Stimulated activated CD4-positive, alpha-beta T cell treated with anti-CD3 and anti-CD28 coated beads, TNF-alpha, amount 100 ng/mL, for 24 hours (primary cell): ENCODE data around the gene AREL1.
A peak's percentile ranks its signal among the peaks of the same experiment; 100 is the strongest.

ENCODE experiments used
- DNase-seq, 3 experiments: peaks; one replicate each; pipeline ENCODE4 v3.0.0-alpha.2; 2020; ENCODE audit warnings: low read depth in 3 of 3

The AREL1 gene

DNA sequence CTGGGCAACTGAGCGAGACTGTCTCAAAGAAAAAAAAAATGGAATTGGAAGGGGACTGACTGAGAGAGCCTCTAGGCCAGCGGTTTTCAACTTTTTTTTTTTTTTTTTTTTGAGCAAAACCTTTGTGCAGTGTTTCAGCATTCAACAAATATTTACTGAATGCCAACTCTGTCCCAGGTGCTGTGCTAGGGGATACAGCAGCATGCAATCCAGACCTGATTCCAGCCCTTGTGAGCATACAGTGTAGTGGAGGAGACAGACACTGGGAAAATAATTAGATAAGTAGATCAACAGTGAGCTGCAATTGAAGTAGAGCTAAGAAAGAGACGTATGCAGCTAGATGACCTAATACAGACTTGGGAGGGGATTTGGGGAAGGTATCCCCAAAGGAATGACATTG is 77.0 kb downstream of the AREL1 start:
- DNase-seq = no peak

GRCh38 chr14:74634964-74635363 is 77.9 kb downstream of the AREL1 start:
- no peak for DNase-seq

- no peak for DNase-seq
Observed at GRCh38 chr14:74634481-74634880, 78.4 kb downstream of the AREL1 start.

- DNase-seq = no peak
Observed at GRCh38 chr14:74630881-74631690, 81.8 kb downstream of the AREL1 start.

DNA sequence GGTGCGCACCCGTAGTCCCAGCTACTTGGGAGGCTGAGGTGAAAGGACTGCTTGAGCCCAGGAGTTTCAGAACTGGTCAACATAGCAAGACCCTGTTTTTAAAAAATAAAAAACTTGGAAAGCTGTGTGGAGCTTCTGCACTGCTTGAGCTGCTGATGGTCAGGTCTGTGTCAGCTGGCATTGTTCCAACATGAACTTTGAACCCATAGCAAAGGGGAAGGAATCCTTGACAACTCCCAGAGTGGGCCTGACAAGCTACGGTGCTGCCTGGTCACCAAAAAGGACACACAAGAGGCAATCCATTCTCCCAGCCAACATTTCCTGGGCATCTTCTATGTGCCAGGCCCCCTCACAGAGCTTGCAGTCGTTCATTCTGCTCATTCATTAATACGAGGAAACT is 84.5 kb downstream of the AREL1 start:
- no peak for DNase-seq

GRCh38 chr14:74627076-74627475 is 85.8 kb downstream of the AREL1 start:
- no peak for DNase-seq

- DNase-seq = no peak
Observed at GRCh38 chr14:74622257-74622656, 90.6 kb downstream of the AREL1 start.

DNA sequence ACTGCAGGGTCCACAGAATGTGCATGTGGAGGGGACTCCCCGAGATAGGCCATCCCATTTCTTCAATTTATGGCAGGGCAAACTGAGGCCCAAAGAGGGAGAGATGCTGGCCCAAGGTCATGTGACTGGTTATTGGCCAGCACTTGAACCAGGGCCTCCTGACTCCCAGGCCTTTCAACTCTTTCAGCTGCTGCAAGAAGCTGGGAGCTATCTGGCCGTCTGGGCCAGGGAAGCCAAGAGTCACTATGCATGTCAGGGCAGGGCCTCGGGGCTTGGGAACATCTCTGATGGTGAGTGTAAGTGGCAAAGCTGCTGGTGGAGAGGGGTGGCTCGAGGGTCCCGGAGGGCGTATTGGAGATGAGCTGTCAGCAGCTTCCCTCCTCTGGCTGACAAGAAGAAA is 91.3 kb downstream of the AREL1 start:
- no peak for DNase-seq

DNA sequence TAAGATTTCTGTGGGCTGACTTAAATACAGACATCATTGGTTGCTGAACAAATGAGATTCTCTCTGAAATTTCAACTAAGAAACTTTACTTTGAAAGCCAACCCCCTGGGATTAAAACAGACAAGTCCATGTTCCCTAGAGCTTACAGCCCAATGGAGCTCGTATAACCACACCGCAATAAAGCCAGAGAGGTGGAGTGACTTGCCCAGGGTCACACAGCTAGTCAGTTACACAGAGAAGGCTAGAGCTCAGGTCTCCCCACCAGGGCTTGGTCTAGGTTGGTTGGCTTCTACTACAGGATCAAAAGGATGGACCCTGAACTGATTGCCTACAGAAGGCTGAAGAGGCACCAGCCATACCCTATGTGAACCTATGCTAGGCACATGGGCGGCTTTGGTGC is 92.0 kb downstream of the AREL1 start:
- no peak for DNase-seq

DNA sequence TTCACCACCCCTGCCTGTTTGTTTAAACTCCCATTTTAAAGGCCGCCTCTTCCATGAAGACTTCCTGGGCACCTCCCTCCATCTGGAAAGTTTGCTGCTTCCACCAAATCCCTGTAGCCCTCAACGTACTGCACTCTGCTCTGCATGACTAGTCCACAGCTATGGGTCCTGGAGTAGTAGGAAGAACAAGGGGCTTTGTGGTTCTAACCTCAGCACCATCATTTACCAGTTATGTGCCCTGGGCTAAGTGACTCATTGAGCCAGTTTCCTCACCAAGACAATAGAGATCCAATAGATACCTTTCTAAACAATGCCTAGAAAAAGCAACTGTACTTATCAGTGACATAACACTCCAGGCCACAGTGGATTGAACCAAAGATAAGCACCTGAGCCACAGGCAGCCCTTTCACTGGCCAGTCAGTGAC is 92.4 kb downstream of the AREL1 start:
- DNase-seq = peak in 1 of 3 experiments; percentile 19

DNA sequence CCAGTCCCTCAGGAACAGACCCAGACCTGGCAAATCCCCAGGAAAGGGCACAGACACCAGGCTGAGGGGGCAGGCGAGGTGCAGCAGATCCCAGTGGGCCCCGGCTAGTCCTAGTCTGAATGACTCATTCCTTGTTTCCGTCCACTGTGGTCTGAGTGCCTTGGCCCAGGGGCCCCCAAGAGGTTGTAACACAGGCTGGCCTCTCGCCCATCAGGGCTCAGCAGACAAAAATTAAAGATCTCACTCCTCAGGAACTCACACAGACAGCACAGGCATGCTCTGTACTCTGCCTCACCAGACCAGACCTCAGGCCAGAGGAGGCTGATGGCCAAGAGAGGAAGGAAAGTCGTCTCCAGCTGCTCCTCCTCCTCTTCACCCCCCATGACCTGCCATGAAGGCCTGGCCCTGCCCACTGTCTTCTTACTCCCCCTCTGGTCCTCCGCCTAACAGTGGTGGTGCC is 93.2 kb downstream of the AREL1 start:
- no peak for DNase-seq

DNA sequence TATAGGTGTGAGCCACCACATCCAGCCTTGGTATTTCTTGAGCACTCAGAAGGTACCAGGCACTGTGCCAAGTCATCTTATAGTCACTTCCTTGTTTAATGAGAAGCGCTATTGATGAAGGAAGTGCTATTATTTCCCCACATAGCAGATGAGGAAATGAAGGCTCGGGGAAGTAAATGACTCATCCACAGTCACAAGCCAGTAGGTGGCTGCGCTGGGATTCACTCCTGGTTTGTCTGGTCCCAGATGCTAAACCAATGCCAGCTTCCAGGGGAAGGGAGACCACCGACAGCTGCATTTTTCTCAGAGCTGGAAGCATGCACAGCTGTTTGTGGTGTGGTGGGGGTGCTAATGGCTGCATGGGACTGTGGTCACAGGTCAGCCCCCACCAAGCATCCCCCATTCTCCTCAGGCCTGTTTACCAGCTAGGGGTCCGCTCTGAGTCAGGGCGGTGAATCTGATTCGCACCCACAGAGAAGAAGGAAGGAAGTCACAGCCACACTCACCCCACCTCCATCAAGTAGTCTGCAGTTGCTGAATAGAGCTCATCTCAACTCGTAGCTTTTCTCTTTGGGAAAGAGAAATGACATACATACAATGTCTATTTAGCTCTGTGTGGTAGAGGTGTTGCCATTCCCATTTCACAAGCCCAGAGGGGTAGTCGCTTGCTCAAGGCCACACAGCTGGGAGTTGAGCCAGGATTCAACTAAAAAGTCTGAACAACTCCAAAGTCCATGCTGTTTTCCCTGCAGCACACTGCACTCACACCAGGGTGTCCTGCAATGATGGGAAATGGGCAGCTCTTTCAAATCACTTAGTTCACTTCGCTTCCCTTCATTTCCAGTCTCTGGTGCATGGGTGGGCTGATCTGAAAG is 94.6 kb downstream of the AREL1 start:
- DNase-seq = peak; percentile 27 to 44 (median 40)

GRCh38 chr14:74616996-74617700 is 95.7 kb downstream of the AREL1 start:
- DNase-seq = no peak

DNA sequence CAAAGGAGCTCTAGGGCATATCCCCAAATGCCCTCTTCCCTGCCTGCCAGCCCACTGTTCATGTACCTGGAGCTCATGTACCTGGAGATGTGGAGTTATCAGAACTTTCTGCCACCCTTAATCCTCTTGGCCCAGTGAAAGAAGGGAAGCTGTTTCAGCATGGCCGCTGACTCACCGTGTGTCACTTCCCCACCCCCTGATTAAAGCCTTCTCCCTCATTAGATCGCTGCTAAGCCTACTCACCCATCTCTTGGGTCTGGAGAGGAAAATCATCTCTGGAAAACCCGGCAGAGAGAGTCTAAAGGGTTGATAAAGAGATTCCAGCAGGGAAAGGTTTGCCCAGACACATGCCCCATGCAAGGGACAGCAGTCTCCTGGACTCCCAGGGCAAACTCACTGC is 96.4 kb downstream of the AREL1 start:
- DNase-seq = peak in 1 of 3 experiments; percentile 30

GRCh38 chr14:74615735-74616134 is 97.1 kb downstream of the AREL1 start:
- no peak for DNase-seq

DNA sequence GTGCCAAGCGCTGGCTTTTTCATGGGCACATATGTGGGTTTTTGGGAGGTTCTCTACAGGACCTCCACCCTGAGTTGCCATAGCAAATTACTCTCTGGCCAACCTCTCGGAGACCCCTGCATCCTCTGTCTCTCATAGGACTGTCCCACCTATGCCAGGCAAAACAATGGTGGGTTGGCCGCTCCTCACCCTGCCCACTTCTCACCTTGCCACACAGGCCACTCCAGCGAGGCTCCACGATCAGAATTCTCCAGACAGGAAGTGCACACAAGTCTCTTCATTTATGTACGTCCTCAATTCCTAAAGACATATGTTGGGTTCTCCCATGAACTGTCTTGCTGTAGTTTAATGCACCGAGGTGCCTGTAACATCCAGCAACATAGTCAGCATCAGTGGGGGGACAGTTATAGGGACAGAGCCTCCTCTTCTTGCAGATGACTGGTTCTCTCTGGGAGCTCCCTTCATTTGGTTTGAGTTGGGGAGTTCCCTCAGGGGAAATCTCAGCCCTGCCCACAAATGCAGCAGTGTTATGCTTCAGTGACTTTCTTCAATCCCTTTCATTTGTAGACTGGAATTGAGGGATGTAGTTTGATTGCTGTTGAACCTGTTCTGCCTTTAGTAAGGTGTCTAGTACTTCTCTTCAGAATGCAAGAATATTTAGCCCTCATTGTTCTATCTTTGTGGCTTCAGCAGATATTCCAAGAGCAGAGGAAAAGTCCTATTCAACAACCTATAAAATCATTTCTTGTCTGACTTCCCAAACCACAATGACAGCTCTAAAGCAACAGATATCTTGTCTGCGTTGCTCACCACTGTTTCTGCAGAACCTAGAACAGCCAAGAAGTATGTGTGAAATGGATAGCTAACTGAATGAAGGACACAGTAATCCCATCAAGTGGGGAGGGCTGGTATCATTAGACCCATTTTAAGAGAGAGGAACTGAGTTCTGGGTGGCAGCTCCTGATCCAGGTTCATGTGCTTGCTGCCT is 98.1 kb downstream of the AREL1 start:
- DNase-seq = no peak

DNA sequence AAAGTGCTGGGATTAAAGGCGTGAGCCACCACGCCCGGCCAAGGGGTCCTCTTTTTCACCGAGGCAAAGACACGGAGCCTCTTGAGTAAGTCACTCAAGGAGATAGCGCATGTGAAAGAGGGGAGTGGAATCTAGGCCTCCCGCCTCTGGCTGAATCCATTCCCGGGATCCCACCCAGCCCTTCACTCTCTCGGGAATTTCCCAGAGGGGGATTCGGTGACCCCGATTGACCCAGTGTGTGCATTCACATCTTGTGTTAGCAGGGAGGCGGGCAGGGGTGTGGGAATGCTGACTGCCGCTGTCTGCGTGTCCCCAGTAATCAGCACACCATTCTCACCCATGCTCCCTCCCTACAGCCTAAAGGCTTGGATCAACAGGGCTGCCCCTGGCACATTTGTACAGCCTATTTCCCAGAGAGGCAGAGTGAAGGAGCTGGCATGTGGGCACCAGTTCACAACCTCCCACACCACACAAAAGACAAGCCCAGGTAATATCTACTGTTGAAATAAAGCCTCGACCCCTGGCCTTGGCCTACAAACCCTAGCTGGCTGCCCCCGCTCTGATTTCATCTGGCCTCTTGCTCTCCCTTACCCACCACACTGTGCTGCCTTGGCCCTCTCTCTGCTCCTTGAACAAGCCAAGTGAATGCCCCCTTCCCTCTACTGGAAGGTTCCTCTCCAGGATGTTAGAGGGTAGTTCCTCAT is 99.5 kb downstream of the AREL1 start:
- DNase-seq = no peak

- DNase-seq = peak; percentile 53 to 78 (median 68)
Observed at GRCh38 chr14:74612350-74613021, 100.4 kb downstream of the AREL1 start.

DNA sequence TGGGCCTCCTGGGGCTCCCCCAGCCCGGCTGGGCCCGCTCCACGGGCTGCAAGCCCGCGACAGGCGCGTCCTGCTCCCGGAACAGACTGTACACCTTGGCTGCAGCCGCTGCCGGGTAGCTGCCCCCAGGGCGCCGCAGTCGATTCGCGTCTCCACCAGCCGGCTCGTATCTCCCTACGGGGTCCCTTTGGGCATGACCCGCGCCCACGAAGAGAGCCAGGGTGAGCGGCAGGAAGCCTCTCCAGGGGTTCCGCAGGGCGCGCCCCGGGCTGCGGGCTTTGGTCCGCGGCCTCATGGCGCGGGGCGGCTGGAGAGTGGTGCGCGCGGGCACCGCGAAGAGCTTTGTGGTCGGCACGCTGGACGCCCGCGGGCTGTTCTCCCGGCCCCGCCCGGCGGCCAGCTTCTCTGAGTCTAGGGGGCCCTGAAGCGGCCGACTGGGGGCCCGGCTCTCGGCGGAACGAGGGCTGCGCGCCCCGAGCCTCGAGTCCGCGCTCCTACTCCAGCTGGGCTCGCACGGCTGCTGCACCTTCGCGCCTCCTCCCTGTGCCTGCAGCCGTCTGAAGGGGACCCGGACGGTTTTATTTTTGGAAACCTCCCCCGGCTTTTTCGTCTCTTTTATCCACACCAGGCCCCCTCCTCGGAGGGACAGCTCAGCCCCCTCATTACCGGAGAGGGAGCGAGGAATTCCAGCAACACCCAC is 101.1 kb downstream of the AREL1 start, which contains the start of gene LTBP2:
Gene LTBP2 (minus strand): TSS at position 588 of the 700 bp plus-strand sequence. CDS start 293 bp downstream, at position 295.
- no peak for DNase-seq
